GM12878 (cell line): Measurements from ENCODE around the gene FOS. TPM values are rescaled to one million over a fixed set of nuclear protein-coding genes. Genes with fewer than 3 reads are reported as not detected.
A peak's percentile ranks its signal among the peaks of the same experiment; 100 is the strongest.
"Not testable (repeated sequence)": the region's sequence is repeated elsewhere in the genome, so short reads cannot be mapped to it uniquely, and the experiment has no call there.

Experiments
- ATAC-seq: fragments of 200-7000 bp; cut with Tn5 transposase; 3 replicates; pipeline ENCODE4 v1.9.1; 2020; ENCODE audit warnings: mild to moderate bottlenecking, moderate library complexity
- BruUV-seq: library from RNA; stranded (reverse); fragments of 400-500 nt; replicated peaks from 2 replicates; lab custom pipeline; 2021; lab: Mats Ljungman, UMichigan
- CTCF ChIA-PET: fragments of 300-600 bp; sonication (Branson Sonifier 250); formaldehyde crosslinking; extraction: SDS; loops from one replicate; lab custom pipeline; 2021; ENCODE audit warnings: inconsistent platforms; lab: Yijun Ruan, JAX
- POLR2A ChIA-PET: fragments of 350-600 bp; formaldehyde crosslinking; extraction: SDS; loops from one replicate; lab custom pipeline; 2021; ENCODE audit warnings: inconsistent platforms; lab: Charles Lee
- RAD21 ChIA-PET: fragments of 300-600 bp; sonication (Branson Sonifier 250); formaldehyde crosslinking; loops from one replicate; lab custom pipeline; 2023; ENCODE audit warnings: antibody characterized with exemption; ENCODE audit not compliant: unreplicated experiment; lab: Charles Lee
- SMC1A ChIA-PET: fragments of 300-600 bp; sonication (Branson Sonifier 250); formaldehyde crosslinking; loops from one replicate; lab custom pipeline; 2023; ENCODE audit not compliant: unreplicated experiment, uncharacterized antibody; lab: Charles Lee
- DNase-seq: peaks from one replicate; pipeline ENCODE4 v3.0.0-alpha.2; 2011; ENCODE audit warnings: low read depth, low spot score
- FAIRE-seq: peaks from 3 replicates; lab custom pipeline; 2011; peaks lifted over from hg19 to GRCh38; lab: Jason Lieb, UNC
- H2AFZ ChIP-seq: 2 replicates; pipeline ENCODE4 v1.6.0; 2011; ENCODE audit warnings: low read depth, low read length, control low read depth; ENCODE audit not compliant: control insufficient read depth
- H3K27ac ChIP-seq: 2 replicates; pipeline ENCODE4 v1.5.1; 2011; ENCODE audit warnings: control low read depth; ENCODE audit not compliant: control insufficient read depth, insufficient read depth
- H3K27me3 ChIP-seq, 2 experiments: replicated peaks in 1 of 2; 2 replicates each; pipeline versions ENCODE4 v1.6.0 to v1.6.1; 2011; ENCODE audit warnings: low read length in 1 of 2; ENCODE audit not compliant: control insufficient read depth in 2 of 2, insufficient read depth in 2 of 2
- H3K36me3 ChIP-seq, 2 experiments: 2 replicates each; pipeline ENCODE4 v1.5.1; 2011; ENCODE audit warnings: low read length in 1 of 2; ENCODE audit not compliant: control insufficient read depth in 2 of 2, insufficient read depth in 2 of 2
- H3K4me1 ChIP-seq: 2 replicates; pipeline ENCODE4 v1.6.1; 2011; ENCODE audit warnings: mild to moderate bottlenecking, low read length, moderate library complexity, mixed read lengths; ENCODE audit not compliant: control insufficient read depth, insufficient read depth
- H3K4me2 ChIP-seq: 2 replicates; pipeline ENCODE4 v1.6.0; 2011; ENCODE audit warnings: control low read depth; ENCODE audit not compliant: control insufficient read depth, insufficient read depth
- H3K4me3 ChIP-seq: fragments of 200-600 bp; sonication (generic); 2 replicates; pipeline ENCODE4 v1.5.1; 2016
- H3K79me2 ChIP-seq: 2 replicates; pipeline ENCODE4 v1.6.0; 2011; ENCODE audit warnings: low read length; ENCODE audit not compliant: control insufficient read depth, insufficient read depth
- H3K9ac ChIP-seq: 2 replicates; pipeline ENCODE4 v1.8.0; 2011; ENCODE audit warnings: low read length, control low read depth, mixed read lengths; ENCODE audit not compliant: control insufficient read depth, insufficient read depth
- H3K9me3 ChIP-seq: replicated peaks from 3 replicates; pipeline ENCODE4 v1.5.1; 2011; ENCODE audit warnings: mild to moderate bottlenecking, low read length; ENCODE audit not compliant: control insufficient read depth, insufficient read depth
- H4K20me1 ChIP-seq: 2 replicates; pipeline ENCODE4 v1.6.0; 2011; ENCODE audit not compliant: control insufficient read depth, insufficient read depth
- CHD2 ChIP-seq: IDR thresholded peaks from 2 replicates; pipeline ENCODE4 v1.6.1; 2011; ENCODE audit warnings: low read depth, low read length, improper control_type of control experiment, borderline replicate concordance
- IKZF2 ChIP-seq, 2 experiments: fragments of 450-650 bp; IDR thresholded peaks; 2 replicates each; pipeline ENCODE4 v1.6.1; 2017; ENCODE audit warnings: mild to moderate bottlenecking in 2 of 2, moderate library complexity in 2 of 2
- MEF2A ChIP-seq: IDR thresholded peaks from 2 replicates; pipeline ENCODE4 v1.6.1; 2011; ENCODE audit warnings: low read depth, mild to moderate bottlenecking, low read length, moderate library complexity; ENCODE audit not compliant: insufficient read depth
- MTA2 ChIP-seq: fragments of 450-650 bp; IDR thresholded peaks from 2 replicates; pipeline ENCODE4 v1.6.1; 2016; ENCODE audit warnings: low read depth, mild to moderate bottlenecking, moderate library complexity
- NBN ChIP-seq: fragments of 450-650 bp; IDR thresholded peaks from 2 replicates; pipeline ENCODE4 v1.6.1; 2016
- PAX8 ChIP-seq: fragments of 450-650 bp; IDR thresholded peaks from 2 replicates; pipeline ENCODE4 v1.6.1; 2017; ENCODE audit warnings: mild to moderate bottlenecking, moderate library complexity
- RCOR1 ChIP-seq: conservative IDR thresholded peaks from 2 replicates; pipeline ENCODE4 v1.6.1; 2012; ENCODE audit warnings: low read depth, low read length, improper control_type of control experiment
- RFX5 ChIP-seq: IDR thresholded peaks from 2 replicates; pipeline ENCODE4 v1.6.1; 2011; ENCODE audit warnings: low read depth, low read length, improper control_type of control experiment
- RUNX3 ChIP-seq: IDR thresholded peaks from 2 replicates; pipeline ENCODE4 v1.6.1; 2012; ENCODE audit warnings: low read length, inconsistent platforms
- STAT1 ChIP-seq: fragments of 450-650 bp; conservative IDR thresholded peaks from 2 replicates; pipeline ENCODE4 v1.6.1; 2014; ENCODE audit warnings: antibody characterized with exemption, mild to moderate bottlenecking
- ZNF274 ChIP-seq: IDR thresholded peaks from one replicate; pipeline ENCODE4 v1.8.0; 2011; ENCODE audit not compliant: insufficient read length, insufficient read depth
- WGBS: methylation state at CpG from one replicate; pipeline ENCODE4 v1.1.6; 2016; ENCODE audit warnings: low lambda C conversion rate; ENCODE audit not compliant: insufficient replicate concordance, insufficient coverage; ENCODE audit errors: missing lambda C conversion rate; 5-methylcytosine and 5-hydroxymethylcytosine counted together
- in situ Hi-C: fragments of 300-500 bp; cut with MboI; formaldehyde crosslinking; loops from 9 replicates; pipeline ENCODE4 v1.14.3; 2018; ENCODE audit warnings: mixed read lengths
- intact Hi-C: fragments of 100-400 bp; cut with micrococcal nuclease; formaldehyde crosslinking; loops from one replicate; pipeline ENCODE4 v1.14.2; 2022; ENCODE audit not compliant: unreplicated experiment
- polyA plus RNA-seq, 11 experiments: library from polyadenylated mRNA; depleted of rRNA in 4 of 11; unstranded in 6 of 11; stranded (reverse) in 5 of 11; fragments of >200 nt; fragmentation: Nextera tagmentation in 4 of 11; fragmentation: Illumina TruSeq in 1 of 11; extraction: Ambion mirVana in 4 of 11; extraction: Trizol in 1 of 11; gene quantifications; 1 replicate in 1 of 11; 2 replicates in 10 of 11; pipeline versions ENCODE4 v1.2.1 to v1.2.3, GENCODE V29; 2011 to 2016; ENCODE audit warnings: inconsistent platforms in 2 of 11, missing spikeins in 2 of 11, low read depth in 1 of 11
- total RNA-seq, 4 experiments: library from RNA; depleted of rRNA in 3 of 4; stranded (reverse); fragments of >200 nt in 3 of 4; fragmentation: Illumina TruSeq in 1 of 4; extraction: Trizol in 1 of 4; gene quantifications; 2 replicates each; pipeline versions ENCODE4 v1.2.1 to v1.2.3, GENCODE V29; 2013 to 2021
- TF ChIP-seq, protein P1 (sequence below): fragments of 450-650 bp; formaldehyde crosslinking; IDR thresholded peaks from 2 replicates; pipeline ENCODE4 v1.5.0; 2022; ENCODE audit warnings: mild to moderate bottlenecking, missing genetic modification characterization

Gene FOS
- total and polyA plus RNA-seq, 10 of the 15 experiments (the other 5 are each of a cell fraction or from before 2014, with no cell fraction given): 0.02 to 0.95 (median 0.38) TPM

GRCh38 chr14:75307700-75308379, 29.2 kb downstream of the FOS start (continued):
- no peak for TF ChIP-seq PAX8
- TF ChIP-seq CHD2: no peak
- TF ChIP-seq ZNF274: no peak
- TF ChIP-seq STAT1: peak; percentile 65; the same call in 1 of the 2 replicates
- TF ChIP-seq, protein P1, sequence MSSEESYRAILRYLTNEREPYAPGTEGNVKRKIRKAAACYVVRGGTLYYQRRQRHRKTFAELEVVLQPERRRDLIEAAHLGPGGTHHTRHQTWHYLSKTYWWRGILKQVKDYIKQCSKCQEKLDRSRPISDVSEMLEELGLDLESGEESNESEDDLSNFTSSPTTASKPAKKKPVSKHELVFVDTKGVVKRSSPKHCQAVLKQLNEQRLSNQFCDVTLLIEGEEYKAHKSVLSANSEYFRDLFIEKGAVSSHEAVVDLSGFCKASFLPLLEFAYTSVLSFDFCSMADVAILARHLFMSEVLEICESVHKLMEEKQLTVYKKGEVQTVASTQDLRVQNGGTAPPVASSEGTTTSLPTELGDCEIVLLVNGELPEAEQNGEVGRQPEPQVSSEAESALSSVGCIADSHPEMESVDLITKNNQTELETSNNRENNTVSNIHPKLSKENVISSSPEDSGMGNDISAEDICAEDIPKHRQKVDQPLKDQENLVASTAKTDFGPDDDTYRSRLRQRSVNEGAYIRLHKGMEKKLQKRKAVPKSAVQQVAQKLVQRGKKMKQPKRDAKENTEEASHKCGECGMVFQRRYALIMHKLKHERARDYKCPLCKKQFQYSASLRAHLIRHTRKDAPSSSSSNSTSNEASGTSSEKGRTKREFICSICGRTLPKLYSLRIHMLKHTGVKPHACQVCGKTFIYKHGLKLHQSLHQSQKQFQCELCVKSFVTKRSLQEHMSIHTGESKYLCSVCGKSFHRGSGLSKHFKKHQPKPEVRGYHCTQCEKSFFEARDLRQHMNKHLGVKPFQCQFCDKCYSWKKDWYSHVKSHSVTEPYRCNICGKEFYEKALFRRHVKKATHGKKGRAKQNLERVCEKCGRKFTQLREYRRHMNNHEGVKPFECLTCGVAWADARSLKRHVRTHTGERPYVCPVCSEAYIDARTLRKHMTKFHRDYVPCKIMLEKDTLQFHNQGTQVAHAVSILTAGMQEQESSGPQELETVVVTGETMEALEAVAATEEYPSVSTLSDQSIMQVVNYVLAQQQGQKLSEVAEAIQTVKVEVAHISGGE (CRISPR knock-in tag): no peak
- no peak for TF ChIP-seq MTA2
- 0 out of 2 replicates have a peak, but pooled peaks have one; percentile 6 for TF ChIP-seq NBN
- TF ChIP-seq RFX5: no peak
- TF ChIP-seq MEF2A: no peak
- peak; percentile 73 for TF ChIP-seq RUNX3
- TF ChIP-seq RCOR1: no peak
- TF ChIP-seq IKZF2 (IDR thresholded peaks at IDR 0.05): peak; percentile 40 to 75; a peak in 3 of 4 replicates

DNA sequence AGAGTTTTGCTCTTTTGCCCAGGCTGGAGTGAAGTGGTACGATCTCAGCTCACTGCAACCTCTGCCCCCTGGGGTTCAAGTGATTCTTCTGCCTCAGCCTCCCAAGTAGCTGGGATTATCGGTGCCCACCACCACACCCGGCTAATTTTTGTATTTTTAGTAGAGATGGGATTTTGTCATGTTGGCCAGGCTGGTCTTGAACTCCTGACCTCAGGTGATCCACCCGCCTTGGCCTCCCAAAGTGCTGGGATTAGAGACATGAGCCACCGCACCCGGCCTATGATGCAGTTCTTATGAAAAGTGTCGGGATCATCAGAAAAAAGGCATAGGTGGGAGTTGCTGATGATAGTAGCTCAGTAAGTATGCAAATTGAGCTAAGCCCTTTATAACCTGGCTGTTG, 30.4 kb downstream of the FOS start:
- in situ Hi-C loops: loop anchor here (5.0 to 10.0 kb wide), 3 partner anchors 146 to 253 kb away; no protein-coding TSS in a partner anchor
- RAD21 ChIA-PET: interaction anchor here (0.6 to 4.8 kb wide), 18 partner anchors 119 to 373 kb away, joined by 3 to 72 read pairs (median 4); partner anchors contain the start of gene JDP2
- not testable (repeated sequence) for BruUV-seq

More for the DNA sequence above, 30.4 kb downstream of the FOS start:
- not testable (repeated sequence) for H3K4me3 ChIP-seq, H3K27me3 ChIP-seq, H3K9me3 ChIP-seq, H3K79me2 ChIP-seq, H2AFZ ChIP-seq, DNase-seq, H4K20me1 ChIP-seq, H3K4me1 ChIP-seq, FAIRE-seq, ATAC-seq, H3K27ac ChIP-seq, H3K36me3 ChIP-seq, H3K4me2 ChIP-seq, H3K9ac ChIP-seq
- ChIA-PET POLR2A (interaction anchor here (0.6 to 2.6 kb wide), 6 partner anchors 107 to 179 kb away, joined by 3 to 21 read pairs (median 3); no protein-coding TSS in a partner anchor), CTCF (interaction anchor here (0.7 to 11.5 kb wide), 26 partner anchors 12 to 345 kb away, joined by 3 to 240 read pairs (median 6); no protein-coding TSS in a partner anchor), SMC1A (interaction anchor here (0.6 to 12.4 kb wide), 30 partner anchors 10 to 348 kb away, joined by 3 to 180 read pairs (median 4); no protein-coding TSS in a partner anchor)
- WGBS: 82% methylated on average over 7 of the region's 7 CpGs
- intact Hi-C loops: loop anchor here (10.0 kb wide), 1 partner anchor 364 kb away; no protein-coding TSS in a partner anchor
